Muscle of back (tissue), 13 donors: ENCODE measurements around the gene SLX4. TPM values are rescaled to one million over a fixed set of nuclear protein-coding genes. Genes with fewer than 3 reads are reported as not detected.
A peak's percentile ranks its signal among the peaks of the same experiment; 100 is the strongest.
"Not testable (repeated sequence)": the region's sequence is repeated elsewhere in the genome, so short reads cannot be mapped to it uniquely, and the experiment has no call there.

Source experiments
- DNase-seq, 3 donors: peaks; one replicate each; pipeline versions ENCODE4 v3.0.0 to v3.0.0-alpha.2; 2013
- long read RNA-seq, 9 donors: transcript quantifications; one replicate each; lab custom pipeline, GENCODE V29; 2026
- polyA plus RNA-seq, 10 donors: library from polyadenylated mRNA; unstranded; fragments of 120-200 nt; gene quantifications; one replicate each; pipeline ENCODE4 v1.2.1, GENCODE V29; 2013; ENCODE audit not compliant: insufficient read length in 10 of 10

Gene SLX4, protein sequence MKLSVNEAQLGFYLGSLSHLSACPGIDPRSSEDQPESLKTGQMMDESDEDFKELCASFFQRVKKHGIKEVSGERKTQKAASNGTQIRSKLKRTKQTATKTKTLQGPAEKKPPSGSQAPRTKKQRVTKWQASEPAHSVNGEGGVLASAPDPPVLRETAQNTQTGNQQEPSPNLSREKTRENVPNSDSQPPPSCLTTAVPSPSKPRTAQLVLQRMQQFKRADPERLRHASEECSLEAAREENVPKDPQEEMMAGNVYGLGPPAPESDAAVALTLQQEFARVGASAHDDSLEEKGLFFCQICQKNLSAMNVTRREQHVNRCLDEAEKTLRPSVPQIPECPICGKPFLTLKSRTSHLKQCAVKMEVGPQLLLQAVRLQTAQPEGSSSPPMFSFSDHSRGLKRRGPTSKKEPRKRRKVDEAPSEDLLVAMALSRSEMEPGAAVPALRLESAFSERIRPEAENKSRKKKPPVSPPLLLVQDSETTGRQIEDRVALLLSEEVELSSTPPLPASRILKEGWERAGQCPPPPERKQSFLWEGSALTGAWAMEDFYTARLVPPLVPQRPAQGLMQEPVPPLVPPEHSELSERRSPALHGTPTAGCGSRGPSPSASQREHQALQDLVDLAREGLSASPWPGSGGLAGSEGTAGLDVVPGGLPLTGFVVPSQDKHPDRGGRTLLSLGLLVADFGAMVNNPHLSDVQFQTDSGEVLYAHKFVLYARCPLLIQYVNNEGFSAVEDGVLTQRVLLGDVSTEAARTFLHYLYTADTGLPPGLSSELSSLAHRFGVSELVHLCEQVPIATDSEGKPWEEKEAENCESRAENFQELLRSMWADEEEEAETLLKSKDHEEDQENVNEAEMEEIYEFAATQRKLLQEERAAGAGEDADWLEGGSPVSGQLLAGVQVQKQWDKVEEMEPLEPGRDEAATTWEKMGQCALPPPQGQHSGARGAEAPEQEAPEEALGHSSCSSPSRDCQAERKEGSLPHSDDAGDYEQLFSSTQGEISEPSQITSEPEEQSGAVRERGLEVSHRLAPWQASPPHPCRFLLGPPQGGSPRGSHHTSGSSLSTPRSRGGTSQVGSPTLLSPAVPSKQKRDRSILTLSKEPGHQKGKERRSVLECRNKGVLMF (N-terminal part only)
- 1 to 10 TPM; 3.6 to 6.8 (median 4.7) TPM for polyA plus RNA-seq
- long read RNA-seq, donor 1 = 0 reads
- long read RNA-seq, donor 2 = 0 reads
- long read RNA-seq, donor 3 = 0 reads
- long read RNA-seq, donor 4 = 0 reads
- long read RNA-seq, donor 5 = 0 reads
- long read RNA-seq, donor 6 = 0 reads
- long read RNA-seq, donor 7 = 0 reads
- long read RNA-seq, donor 8 = 0 reads
- long read RNA-seq, donor 9 = 0 reads

DNA sequence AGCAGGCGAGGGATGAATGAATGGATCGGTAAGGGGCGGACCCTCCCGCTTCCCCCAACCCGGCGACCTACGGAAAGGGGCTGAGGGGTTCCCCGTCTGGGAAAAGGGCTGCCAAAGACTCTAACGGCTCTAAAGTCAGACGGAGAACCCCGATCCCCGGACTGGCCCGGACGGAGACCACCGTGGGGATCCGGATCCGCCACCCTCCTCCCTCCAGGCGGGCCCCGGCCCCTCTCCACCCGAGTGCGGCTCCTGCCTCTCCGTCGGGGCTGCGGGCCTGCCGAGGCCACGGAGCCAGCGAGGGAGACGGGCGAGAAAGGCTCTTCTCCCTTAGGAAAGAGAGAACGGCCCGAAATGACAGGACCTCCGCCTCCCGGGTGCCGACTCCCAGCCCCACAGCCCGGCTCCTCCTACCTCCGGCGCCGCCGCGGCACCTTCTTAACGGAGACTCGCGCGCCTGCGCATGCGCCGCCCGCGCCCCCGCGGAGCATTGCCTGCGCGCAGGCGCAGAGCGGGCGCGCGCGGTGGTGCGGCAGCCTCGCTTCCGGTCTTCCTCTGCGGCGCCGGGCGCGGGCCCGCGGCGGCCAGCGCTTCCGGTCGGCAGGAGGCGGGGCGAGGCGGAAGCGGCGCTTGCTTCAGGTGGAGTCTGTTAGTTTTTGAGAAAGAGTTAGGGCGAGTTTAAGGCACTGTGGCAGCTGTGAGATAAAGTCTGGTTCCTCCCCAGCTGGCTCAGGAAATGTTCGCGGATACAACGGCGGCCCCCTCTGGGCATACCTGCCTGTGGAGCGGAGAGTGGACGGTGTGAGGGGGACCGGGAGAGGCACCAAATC is at the start of gene SLX4:
Gene SLX4, minus strand, starts transcription at position 461 of the 830 bp plus-strand sequence. CDS start 2,642 bp downstream, outside the sequence.
- DNase-seq = peak; percentile 95 to 98 (median 97)

- DNase-seq = no peak
Measured at GRCh38 chr16:3659251-3659650, 47.8 kb upstream of the SLX4 start.

- no peak for DNase-seq
Measured at GRCh38 chr16:3656491-3657468, 45.4 kb upstream of the SLX4 start.

DNA sequence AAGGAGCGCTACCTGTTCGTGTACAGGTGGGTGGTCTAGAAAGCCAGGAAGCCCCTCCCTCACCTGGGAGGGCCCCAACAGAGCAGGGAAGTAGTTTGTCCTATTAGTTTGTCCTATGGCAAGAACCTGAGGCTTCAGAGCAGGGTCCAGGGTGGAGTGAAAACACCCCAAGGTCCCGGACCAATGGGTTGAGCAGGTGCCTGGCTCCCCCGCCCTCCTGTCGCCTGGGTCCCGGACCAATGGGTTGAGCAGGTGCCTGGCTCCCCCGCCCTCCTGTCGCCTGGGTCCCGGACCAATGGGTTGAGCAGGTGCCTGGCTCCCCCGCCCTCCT is 44.7 kb upstream of the SLX4 start:
- DNase-seq = not testable (repeated sequence)

GRCh38 chr16:3655396-3656159 is 44.2 kb upstream of the SLX4 start:
- DNase-seq = no peak

- DNase-seq = no peak
Measured at GRCh38 chr16:3655030-3655395, 43.6 kb upstream of the SLX4 start.

DNA sequence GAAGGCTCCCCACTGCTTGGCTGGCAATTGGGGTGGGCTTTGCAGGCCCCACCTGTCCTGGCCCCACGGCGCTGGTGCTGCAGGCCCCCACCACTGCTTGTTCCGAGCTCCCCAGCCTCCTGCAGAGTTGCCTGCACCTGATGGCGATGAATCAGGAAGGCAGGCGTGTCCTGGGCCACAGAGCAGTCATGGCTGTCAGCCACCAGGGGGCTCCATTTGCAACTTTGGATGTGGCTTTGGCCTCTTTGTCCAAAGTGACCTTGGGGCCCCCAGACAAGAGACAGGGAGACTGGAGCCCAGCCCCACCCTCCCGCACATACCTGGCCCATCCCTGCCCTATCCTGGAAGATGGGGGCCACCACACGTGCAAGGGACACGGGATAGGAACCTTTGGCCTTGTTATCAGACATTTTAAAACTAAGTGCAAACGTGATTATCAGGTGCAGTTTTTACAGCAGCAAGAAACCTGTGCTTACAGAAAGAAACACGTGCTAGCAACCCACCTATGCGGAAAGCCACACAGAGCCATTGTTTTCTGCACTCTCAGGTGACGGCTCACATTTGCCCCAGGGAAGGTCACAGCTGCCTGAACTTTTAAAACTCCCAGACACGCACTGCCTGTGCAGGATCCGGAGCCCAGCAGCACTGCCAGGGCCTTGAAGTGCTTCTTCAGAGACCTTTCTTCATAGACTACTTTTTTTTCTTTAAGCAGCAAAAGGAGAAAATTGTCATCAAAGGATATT is 43.0 kb upstream of the SLX4 start, which contains the start of gene DNASE1:
Gene DNASE1, plus strand, starts transcription at position 443 of the 743 bp plus-strand sequence. CDS start 683 bp downstream, outside the sequence.
- DNase-seq = peak in 2 of 3 donors; percentile 40 to 60

DNA sequence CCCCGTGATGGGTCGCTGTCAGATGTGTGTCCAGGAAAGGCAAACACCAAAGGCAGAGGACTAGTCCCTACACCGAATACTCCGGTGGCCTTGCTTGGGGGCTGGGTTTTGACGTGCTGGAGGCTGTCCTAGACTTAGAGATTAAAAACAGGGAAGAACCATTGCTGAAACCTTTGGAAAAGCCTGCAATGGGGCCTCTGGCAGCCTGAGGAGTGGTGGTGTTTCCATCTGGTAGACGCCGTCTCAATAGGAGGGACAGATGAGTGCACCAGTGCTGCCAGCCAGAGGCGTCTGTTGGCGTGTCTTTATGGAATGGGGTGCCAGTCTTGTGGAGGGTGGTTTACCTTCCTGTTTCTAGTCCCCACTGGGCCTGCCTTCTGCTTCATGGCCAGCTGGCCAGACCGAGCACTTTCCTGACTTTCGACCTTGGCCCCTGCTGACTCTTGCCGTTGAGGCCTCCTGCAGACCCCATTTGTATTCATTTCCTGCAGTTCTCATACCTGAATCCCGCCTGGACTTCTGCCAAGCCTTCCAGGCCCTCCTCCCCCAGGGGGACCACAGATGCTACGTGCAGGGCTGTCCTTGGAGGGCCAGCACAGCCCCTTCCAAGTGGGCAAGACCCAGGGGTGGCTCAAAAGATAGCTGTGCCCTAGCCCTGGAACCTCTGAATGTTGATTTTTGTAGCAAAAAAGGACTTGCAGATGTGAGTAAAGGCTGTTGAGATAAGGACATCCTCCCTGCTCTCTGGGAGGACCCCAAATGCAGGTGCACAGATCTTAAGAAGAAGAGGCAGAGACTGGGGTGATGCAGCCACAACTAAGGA is 41.2 kb upstream of the SLX4 start:
- no peak for DNase-seq

GRCh38 chr16:3651461-3652372 is 40.3 kb upstream of the SLX4 start:
- DNase-seq = no peak

GRCh38 chr16:3650631-3651265 is 39.3 kb upstream of the SLX4 start:
- no peak for DNase-seq

DNA sequence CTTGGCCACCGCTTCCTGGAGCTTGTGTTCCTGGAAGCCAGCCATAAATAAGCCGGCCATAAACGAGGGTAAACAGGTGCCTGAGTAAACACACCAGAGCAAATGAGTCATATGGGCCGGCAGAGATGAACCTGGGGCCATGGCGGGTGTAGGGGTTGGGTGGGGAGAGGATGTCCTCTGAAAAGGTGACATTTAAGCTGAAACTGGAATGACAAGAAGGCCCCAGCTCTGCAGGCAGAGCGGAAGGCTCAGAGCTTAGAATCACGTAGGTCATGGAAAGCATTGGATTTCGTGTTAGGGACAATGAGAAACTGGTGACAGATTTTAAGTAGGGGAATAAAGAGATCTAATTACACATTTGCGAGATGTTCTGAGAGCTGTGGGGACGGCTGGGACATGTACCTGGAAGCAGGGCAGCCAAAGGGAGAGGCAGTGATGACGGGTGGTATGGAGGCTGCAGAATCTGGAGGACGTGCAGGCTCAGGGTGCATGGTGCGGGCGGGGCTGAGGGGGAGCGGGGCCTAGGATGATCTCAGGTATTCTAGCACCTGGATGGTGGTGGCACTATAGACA is 35.0 kb upstream of the SLX4 start:
- no peak for DNase-seq

DNA sequence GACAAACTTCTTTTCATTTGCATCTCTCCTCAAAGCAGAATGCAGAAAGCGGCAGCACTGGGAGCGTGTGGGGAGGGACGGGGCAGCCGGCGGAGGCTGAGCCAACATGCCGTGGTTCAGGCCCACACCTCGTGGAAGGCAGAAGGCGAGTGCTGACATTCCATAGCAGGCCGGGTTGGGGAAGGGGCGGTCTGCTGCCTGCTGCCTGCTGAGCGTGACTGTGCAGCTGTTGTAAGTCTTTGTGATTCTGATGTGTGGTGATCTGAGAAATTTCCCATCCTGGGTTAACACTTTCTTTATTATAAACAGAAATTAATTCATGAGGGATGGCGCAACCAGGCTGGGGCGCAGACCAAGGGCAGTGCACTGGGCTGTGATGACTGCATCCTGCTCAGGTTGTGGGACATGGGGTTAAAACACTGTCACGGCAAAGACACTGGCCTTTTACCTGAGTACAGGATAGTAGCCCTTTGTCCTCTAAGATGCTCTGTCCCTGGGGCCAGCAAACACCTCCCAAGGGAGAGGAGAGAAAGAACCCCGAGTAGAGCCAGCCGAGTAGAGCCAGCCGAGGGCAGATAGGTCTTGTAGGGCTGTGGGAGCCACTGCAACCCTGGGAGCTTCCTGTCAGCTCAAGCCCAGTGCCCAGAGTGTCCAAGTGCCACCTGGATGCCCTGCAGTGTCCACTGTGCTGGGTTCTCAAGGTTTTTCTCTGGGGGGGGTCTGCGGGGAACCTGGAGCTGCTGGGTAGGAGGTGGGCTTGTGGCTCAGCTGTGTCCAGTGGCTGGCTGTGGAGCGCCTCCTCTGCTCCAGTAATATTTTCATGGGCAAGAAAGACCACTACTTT is 34.3 kb upstream of the SLX4 start:
- DNase-seq = peak in 1 of 3 donors; percentile 51

GRCh38 chr16:3645108-3645503 is 33.7 kb upstream of the SLX4 start:
- DNase-seq = no peak

DNA sequence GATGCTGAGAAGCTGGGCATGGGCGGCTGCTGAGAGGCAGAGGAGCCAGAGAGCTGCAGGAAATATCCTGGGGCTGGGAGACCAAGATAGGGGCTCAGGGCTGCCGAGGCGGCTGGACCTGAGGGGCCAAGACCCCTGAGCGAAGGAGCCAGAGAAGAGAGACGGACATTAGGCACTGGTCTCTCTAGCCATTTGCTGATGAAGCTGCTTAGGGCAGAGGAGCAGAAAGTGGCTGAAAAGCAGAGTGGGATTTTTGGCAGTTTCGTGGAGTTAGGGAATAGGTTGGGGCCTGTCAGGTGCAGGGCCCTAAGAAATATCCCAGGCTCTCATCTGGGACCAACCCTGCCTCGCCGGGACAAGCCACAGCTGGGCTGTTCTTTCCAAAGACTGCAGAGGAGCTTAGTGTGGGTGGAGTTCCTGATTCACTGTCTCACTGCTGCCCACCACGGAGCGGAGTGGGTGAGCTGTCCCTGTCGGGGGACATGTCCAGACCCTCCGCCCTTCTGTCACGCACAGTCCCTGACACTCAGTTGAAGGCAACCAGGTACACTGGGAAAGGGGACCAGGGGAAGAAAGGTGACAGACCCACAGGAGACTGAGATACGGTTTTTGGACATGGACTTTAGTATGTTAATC is 31.8 kb upstream of the SLX4 start:
- no peak for DNase-seq
